Loucy (cell line): ENCODE measurements around the gene KLHL35.

Source experiments
- H2AFZ ChIP-seq: fragments of 200-600 bp; sonication (generic); 2 replicates; pipeline ENCODE4 v1.6.0; 2016; ENCODE audit warnings: antibody characterized with exemption, mild to moderate bottlenecking, low read length, moderate library complexity
- H3F3A ChIP-seq: fragments of 200-600 bp; 2 replicates; pipeline ENCODE4 v1.6.0; 2016; ENCODE audit warnings: antibody characterized with exemption, low read depth, mild to moderate bottlenecking
- H3K27me3 ChIP-seq: fragments of 200-600 bp; sonication (generic); 2 replicates; pipeline ENCODE4 v1.6.1; 2014; ENCODE audit warnings: low read length, mild to moderate bottlenecking; ENCODE audit not compliant: insufficient read depth, poor library complexity, severe bottlenecking
- H3K36me3 ChIP-seq: fragments of 200-600 bp; sonication (generic); 2 replicates; pipeline ENCODE4 v1.6.1; 2016; ENCODE audit warnings: low read length; ENCODE audit not compliant: insufficient read depth
- H3K4me1 ChIP-seq: fragments of 200-600 bp; sonication (generic); 2 replicates; pipeline ENCODE4 v1.5.1; 2014; ENCODE audit warnings: low read length, mild to moderate bottlenecking; ENCODE audit not compliant: insufficient read depth, poor library complexity, severe bottlenecking
- H3K4me2 ChIP-seq: fragments of 200-600 bp; sonication (generic); 2 replicates; pipeline ENCODE4 v1.6.0; 2014; ENCODE audit warnings: antibody characterized with exemption, low read length, low read depth, mild to moderate bottlenecking; ENCODE audit not compliant: poor library complexity, severe bottlenecking
- H3K4me3 ChIP-seq: fragments of 200-600 bp; sonication (generic); 2 replicates; pipeline ENCODE4 v1.5.1; 2014; ENCODE audit warnings: low read length, mild to moderate bottlenecking, mixed read lengths; ENCODE audit not compliant: poor library complexity, severe bottlenecking
- H3K79me2 ChIP-seq: fragments of 200-600 bp; sonication (generic); 2 replicates; pipeline ENCODE4 v1.6.1; 2014; ENCODE audit warnings: low read length; ENCODE audit not compliant: insufficient read depth
- H3K9ac ChIP-seq: fragments of 200-600 bp; sonication (generic); 2 replicates; pipeline ENCODE4 v1.6.0; 2014; ENCODE audit warnings: mild to moderate bottlenecking, low read depth, low read length, moderate library complexity; ENCODE audit not compliant: poor library complexity, severe bottlenecking
- H3K9me2 ChIP-seq: fragments of 200-600 bp; sonication (generic); replicated peaks from 2 replicates; pipeline ENCODE4 v1.6.1; 2016; ENCODE audit warnings: low read depth, low read length, mixed read lengths
- H3K9me3 ChIP-seq: fragments of 200-600 bp; sonication (generic); 2 replicates; pipeline ENCODE4 v1.6.1; 2014; ENCODE audit warnings: mild to moderate bottlenecking, antibody characterized with exemption, low read length, low read depth; ENCODE audit not compliant: insufficient read depth
- H4K20me1 ChIP-seq: fragments of 200-600 bp; sonication (generic); 2 replicates; pipeline ENCODE4 v1.6.0; 2014; ENCODE audit warnings: antibody characterized with exemption, low read length, mild to moderate bottlenecking; ENCODE audit not compliant: insufficient read depth, poor library complexity, severe bottlenecking
- CTCF ChIP-seq: fragments of 200-600 bp; sonication (generic); conservative IDR thresholded peaks from 2 replicates; pipeline ENCODE4 v1.5.1; 2014; ENCODE audit warnings: mild to moderate bottlenecking, antibody characterized with exemption, low read length
- EZH2phosphoT487 ChIP-seq: fragments of 200-600 bp; IDR thresholded peaks from 2 replicates; pipeline ENCODE4 v1.6.1; 2018; ENCODE audit warnings: antibody characterized with exemption, mild to moderate bottlenecking, moderate library complexity, borderline replicate concordance

Gene KLHL35

GRCh38 chr11:75403037-75403436, 30.0 kb downstream of the KLHL35 start:
- H3K79me2 ChIP-seq = peaks cover 86% of the 10 kb centered on the region
- H3K36me3 ChIP-seq = peaks cover 67% of the 10 kb centered on the region
- no peaks in the 10 kb centered on the region for H3K9me3 ChIP-seq
- peak overlapping the region; percentile 94 for H3K4me3 ChIP-seq
- peak overlapping the region; percentile 100 for H3K4me2 ChIP-seq
- H4K20me1 ChIP-seq = peaks cover 85% of the 10 kb centered on the region
- H3F3A ChIP-seq = peaks cover 16% of the 10 kb centered on the region
- peaks cover 61% of the 10 kb centered on the region for H3K4me1 ChIP-seq
- H2AFZ ChIP-seq = no peak overlapping the region
- H3K27me3 ChIP-seq = peaks cover 8% of the 10 kb centered on the region
- H3K9me2 ChIP-seq = no peaks in the 10 kb centered on the region
- peak overlapping the region; percentile 99 for H3K9ac ChIP-seq
- TF ChIP-seq EZH2phosphoT487 (no peak), CTCF (no peak)

GRCh38 chr11:75402002-75402773, 30.8 kb downstream of the KLHL35 start:
- H3K27me3 ChIP-seq = peaks cover 8% of the 10 kb centered on the region
- no peaks in the 10 kb centered on the region for H3K9me3 ChIP-seq
- H4K20me1 ChIP-seq = peaks cover 76% of the 10 kb centered on the region
- peaks cover 79% of the 10 kb centered on the region for H3K79me2 ChIP-seq
- peaks cover 16% of the 10 kb centered on the region for H3F3A ChIP-seq
- no peak overlapping the region for H2AFZ ChIP-seq
- peak overlapping the region; percentile 100 for H3K4me2 ChIP-seq
- peak overlapping the region; percentile 94 for H3K4me3 ChIP-seq
- peaks cover 61% of the 10 kb centered on the region for H3K4me1 ChIP-seq
- H3K9ac ChIP-seq = peak overlapping the region; percentile 99
- H3K36me3 ChIP-seq = peaks cover 63% of the 10 kb centered on the region
- TF ChIP-seq CTCF = peak; percentile 53
- no peak for TF ChIP-seq EZH2phosphoT487
- H3K9me2 ChIP-seq = no peaks in the 10 kb centered on the region

GRCh38 chr11:75400146-75400865, 32.7 kb downstream of the KLHL35 start:
- no peak overlapping the region for H2AFZ ChIP-seq
- peaks cover 48% of the 10 kb centered on the region for H3K4me1 ChIP-seq
- H3K4me3 ChIP-seq = peak overlapping the region; percentile 94
- peaks cover 57% of the 10 kb centered on the region for H4K20me1 ChIP-seq
- H3K9me2 ChIP-seq = no peaks in the 10 kb centered on the region
- H3K4me2 ChIP-seq = peak overlapping the region; percentile 100
- peaks cover 45% of the 10 kb centered on the region for H3K36me3 ChIP-seq
- peaks cover 8% of the 10 kb centered on the region for H3K27me3 ChIP-seq
- TF ChIP-seq CTCF (no peak), EZH2phosphoT487 (no peak)
- H3K9ac ChIP-seq = peak overlapping the region; percentile 99
- peaks cover 1% of the 10 kb centered on the region; the same call in 1 of the 2 replicates for H3F3A ChIP-seq
- H3K9me3 ChIP-seq = no peaks in the 10 kb centered on the region
- peaks cover 60% of the 10 kb centered on the region for H3K79me2 ChIP-seq
